Activated CD4-positive, alpha-beta T cell treated with anti-CD3 and anti-CD28 coated beads, Interleukin-2, amount 50 U/mL, for 1 hour (primary cell): Measurements from ENCODE around the gene CSTF3.

Source experiments
- DNase-seq: peaks from one replicate; pipeline ENCODE4 v3.0.0-alpha.2; 2020

CSTF3 gene

DNA sequence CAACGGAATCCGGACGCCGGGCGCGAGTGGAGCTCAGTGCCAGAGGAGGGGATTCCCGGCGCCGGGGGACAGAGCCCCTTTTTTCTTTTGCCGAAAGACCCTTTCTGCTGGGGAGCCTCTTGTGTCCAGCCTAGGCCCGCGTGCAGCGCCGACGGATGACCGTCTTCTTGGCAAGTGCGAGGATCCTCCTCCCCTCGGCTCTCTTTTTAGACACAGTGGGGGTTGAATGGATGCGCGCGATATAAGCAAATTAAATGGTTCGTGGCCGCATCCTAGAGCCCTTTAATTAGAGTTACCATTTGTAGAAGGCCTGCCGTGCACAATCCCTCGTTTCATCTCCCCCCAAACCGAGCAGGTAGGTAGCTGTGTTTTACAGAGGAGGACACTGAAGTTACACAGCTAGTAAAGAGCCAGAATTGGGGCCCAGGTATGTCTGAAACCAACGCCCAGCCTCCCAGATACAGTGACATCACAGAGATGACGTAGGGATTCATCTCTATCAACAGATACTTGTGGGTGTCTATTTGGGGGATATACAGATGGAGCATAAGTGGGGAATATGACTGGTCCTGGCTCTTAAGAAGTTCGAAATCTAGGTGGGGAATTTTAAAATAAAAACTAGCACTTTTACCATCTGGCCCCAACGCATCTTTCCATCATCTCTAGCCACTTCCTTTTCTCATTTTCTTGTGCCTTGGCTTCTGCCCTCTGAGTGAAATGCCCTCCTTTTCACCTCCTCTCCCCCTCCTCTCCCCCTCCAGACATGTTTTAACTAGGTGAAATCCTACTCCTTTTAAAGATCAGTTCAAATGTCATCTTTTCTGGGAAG is 121.0 kb downstream of the CSTF3 start:
- DNase-seq, result peak; percentile 25

GRCh38 chr11:33039274-33040032 is 121.8 kb downstream of the CSTF3 start, which contains the start of gene TCP11L1:
Gene TCP11L1, plus strand, starts transcription at chr11:33039572. Its CDS starts 4,202 bp downstream, at chr11:33043774.
- peak; percentile 77 for DNase-seq

DNA sequence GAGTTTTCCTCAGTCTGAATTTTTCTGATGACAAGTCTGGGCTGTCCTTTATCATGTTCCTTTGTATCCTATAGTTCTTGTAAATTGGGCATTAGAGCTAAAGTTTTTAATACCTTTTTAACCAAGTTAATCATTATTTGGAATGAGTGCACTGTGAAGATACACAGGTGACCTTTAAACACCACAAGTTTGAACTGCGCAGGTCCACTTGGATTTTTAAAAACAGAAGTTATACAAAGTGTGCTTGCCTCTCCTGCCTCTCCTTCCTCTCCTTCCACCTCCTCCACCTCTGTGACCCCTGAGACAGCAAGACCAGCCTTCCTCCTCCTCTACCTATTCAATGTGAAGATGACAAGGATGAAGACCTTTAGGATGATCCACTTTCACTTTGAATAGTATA is 126.3 kb downstream of the CSTF3 start:
- no peak for DNase-seq
